Measurements from ENCODE around the gene BTNL9.

Gene BTNL9

GRCh38 chr5:181050016-181050415, 9.9 kb downstream of the BTNL9 start:
- H3K4me3 ChIP-seq (ENCODE audit: low read depth, low read length) = no peak overlapping the region
- H3K79me1 ChIP-seq (ENCODE audit: low read length) = no peaks in the 10 kb centered on the region
- WGBS (ENCODE audit: extremely low coverage, insufficient coverage, insufficient read length) = no CpG with 5 or more reads among the region's 5 CpGs
- peaks cover 7% of the 10 kb centered on the region for H3K9me3 ChIP-seq (ENCODE audit: insufficient read depth, low read depth, low read length)
- H3K4me1 ChIP-seq (ENCODE audit: control insufficient read depth in 1 of 2, insufficient read depth in 2 of 2, low read length in 2 of 2) = peaks cover 8 to 9% of the 10 kb centered on the region in 2 experiments
- no peak overlapping the region for H2AFZ ChIP-seq (ENCODE audit: insufficient read depth, low read length, poor library complexity)
- no peak for DNase-seq
- no peak overlapping the region for H3K27ac ChIP-seq (ENCODE audit: low read depth, low read length)
- no peaks in the 10 kb centered on the region for H3K36me3 ChIP-seq (ENCODE audit: control insufficient read depth in 1 of 2, insufficient read depth in 2 of 2, low read length in 2 of 2)
- H4K8ac ChIP-seq (ENCODE audit: low read depth, low read length) = no peak overlapping the region
- H3K14ac ChIP-seq (ENCODE audit: low read length) = no peak overlapping the region
- H4K12ac ChIP-seq (ENCODE audit: low read depth, low read length) = no peak overlapping the region
- no peak overlapping the region for H2BK5ac ChIP-seq (ENCODE audit: low read depth, low read length, poor library complexity)
- H3K27me3 ChIP-seq (ENCODE audit: insufficient read depth, low read length) = peaks cover 36% of the 10 kb centered on the region
- no peaks in the 10 kb centered on the region for H3K79me2 ChIP-seq (ENCODE audit: control insufficient read depth, insufficient read depth, low read length, poor library complexity)
- H2BK120ac ChIP-seq (ENCODE audit: insufficient read depth, low read length, poor library complexity) = no peak overlapping the region
- no peak overlapping the region for H3K18ac ChIP-seq (ENCODE audit: low read length)
- no peak overlapping the region for H3K9ac ChIP-seq (ENCODE audit: low read length)
- no peak overlapping the region for H2BK12ac ChIP-seq (ENCODE audit: low read length)
- H3K4me2 ChIP-seq (ENCODE audit: low read length) = no peak overlapping the region
- H3K23ac ChIP-seq (ENCODE audit: low read length) = no peak overlapping the region
- H4K91ac ChIP-seq (ENCODE audit: low read depth, low read length) = no peak overlapping the region
- H3K4ac ChIP-seq (ENCODE audit: low read depth, low read length) = no peak overlapping the region
- H2AK5ac ChIP-seq (ENCODE audit: low read length) = no peak overlapping the region

DNA sequence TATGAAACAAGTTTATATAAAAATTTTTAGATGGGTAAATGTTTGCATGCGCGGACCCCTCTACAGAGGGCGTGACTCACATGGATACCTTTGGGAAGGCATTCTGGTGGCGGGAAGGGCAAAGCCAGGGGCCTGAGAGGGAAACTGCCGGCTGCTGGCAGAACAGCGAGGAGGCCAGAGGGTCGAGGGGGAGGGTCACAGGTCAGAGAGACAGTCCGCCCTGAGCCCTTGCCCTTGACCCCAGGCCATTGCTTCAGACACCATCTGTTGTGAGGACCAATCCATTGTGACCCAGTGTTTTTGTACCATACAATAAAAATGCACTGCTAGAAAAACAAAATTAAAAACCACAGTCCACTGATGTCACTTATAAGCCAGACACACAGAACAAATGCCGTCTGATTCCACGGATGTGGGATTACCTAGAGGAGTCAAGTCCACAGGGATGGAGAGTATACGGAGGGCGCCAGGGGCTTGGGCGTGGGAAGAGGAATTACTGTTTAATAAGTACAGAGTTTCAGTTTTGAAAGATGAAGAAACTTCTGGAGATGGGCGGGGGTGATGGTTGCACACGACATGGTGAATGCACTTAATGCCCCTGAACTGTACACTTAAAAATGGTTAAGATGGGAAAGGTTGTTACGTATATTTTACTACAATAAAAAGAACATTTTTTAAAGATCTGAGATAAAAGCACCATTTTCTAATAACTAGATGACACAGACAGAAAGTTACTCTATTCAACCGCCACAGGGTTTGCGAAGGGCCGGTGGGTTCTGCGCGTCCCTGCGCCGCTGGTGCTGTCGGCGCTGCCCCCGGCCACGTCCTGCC, 12.0 kb downstream of the BTNL9 start:
- H3K4me3 ChIP-seq (ENCODE audit: low read depth, low read length) = peak overlapping the region; percentile 37
- H3K9me3 ChIP-seq (ENCODE audit: insufficient read depth, low read depth, low read length) = peaks cover 6% of the 10 kb centered on the region
- H2BK120ac ChIP-seq (ENCODE audit: insufficient read depth, low read length, poor library complexity) = no peak overlapping the region
- peaks cover 42% of the 10 kb centered on the region for H3K27me3 ChIP-seq (ENCODE audit: insufficient read depth, low read length)
- H3K9ac ChIP-seq (ENCODE audit: low read length) = no peak overlapping the region
- H2BK5ac ChIP-seq (ENCODE audit: low read depth, low read length, poor library complexity) = no peak overlapping the region
- H3K27ac ChIP-seq (ENCODE audit: low read depth, low read length) = no peak overlapping the region
- no peaks in the 10 kb centered on the region for H3K79me1 ChIP-seq (ENCODE audit: low read length)
- H3K4me2 ChIP-seq (ENCODE audit: low read length) = peak overlapping the region; percentile 59
- peaks cover 8 to 9% of the 10 kb centered on the region in 2 experiments for H3K4me1 ChIP-seq (ENCODE audit: control insufficient read depth in 1 of 2, insufficient read depth in 2 of 2, low read length in 2 of 2)
- no peak overlapping the region for H4K91ac ChIP-seq (ENCODE audit: low read depth, low read length)
- no peak overlapping the region for H3K4ac ChIP-seq (ENCODE audit: low read depth, low read length)
- H3K79me2 ChIP-seq (ENCODE audit: control insufficient read depth, insufficient read depth, low read length, poor library complexity) = no peaks in the 10 kb centered on the region
- H2AK5ac ChIP-seq (ENCODE audit: low read length) = no peak overlapping the region
- no peak overlapping the region for H4K12ac ChIP-seq (ENCODE audit: low read depth, low read length)
- H3K23ac ChIP-seq (ENCODE audit: low read length) = no peak overlapping the region
- no peaks in the 10 kb centered on the region for H3K36me3 ChIP-seq (ENCODE audit: control insufficient read depth in 1 of 2, insufficient read depth in 2 of 2, low read length in 2 of 2)
- DNase-seq = no peak
- no CpG with 5 or more reads among the region's 27 CpGs for WGBS (ENCODE audit: extremely low coverage, insufficient coverage, insufficient read length)
- H2AFZ ChIP-seq (ENCODE audit: insufficient read depth, low read length, poor library complexity) = peak overlapping the region; percentile 37
- H2BK12ac ChIP-seq (ENCODE audit: low read length) = no peak overlapping the region
- H3K14ac ChIP-seq (ENCODE audit: low read length) = no peak overlapping the region
- H4K8ac ChIP-seq (ENCODE audit: low read depth, low read length) = no peak overlapping the region
- H3K18ac ChIP-seq (ENCODE audit: low read length) = no peak overlapping the region

- no peak overlapping the region for H3K4ac ChIP-seq (ENCODE audit: low read depth, low read length)
- no peak overlapping the region for H4K91ac ChIP-seq (ENCODE audit: low read depth, low read length)
- no peak overlapping the region for H3K23ac ChIP-seq (ENCODE audit: low read length)
Measured at GRCh38 chr5:181052672-181053487, 12.8 kb downstream of the BTNL9 start.

GRCh38 chr5:181053488-181054121, 13.5 kb downstream of the BTNL9 start:
- no peak overlapping the region for H3K9ac ChIP-seq (ENCODE audit: low read length)
- no CpG with 5 or more reads among the region's 45 CpGs for WGBS (ENCODE audit: extremely low coverage, insufficient coverage, insufficient read length)
- H3K36me3 ChIP-seq (ENCODE audit: control insufficient read depth in 1 of 2, insufficient read depth in 2 of 2, low read length in 2 of 2) = no peaks in the 10 kb centered on the region
- H3K4me3 ChIP-seq (ENCODE audit: low read depth, low read length) = peak overlapping the region; percentile 71
- H4K8ac ChIP-seq (ENCODE audit: low read depth, low read length) = no peak overlapping the region
- H2AK5ac ChIP-seq (ENCODE audit: low read length) = no peak overlapping the region
- H3K79me1 ChIP-seq (ENCODE audit: low read length) = no peaks in the 10 kb centered on the region
- H4K91ac ChIP-seq (ENCODE audit: low read depth, low read length) = no peak overlapping the region
- H2AFZ ChIP-seq (ENCODE audit: insufficient read depth, low read length, poor library complexity) = peak overlapping the region; percentile 58
- no peak overlapping the region for H2BK120ac ChIP-seq (ENCODE audit: insufficient read depth, low read length, poor library complexity)
- no peak overlapping the region for H3K4ac ChIP-seq (ENCODE audit: low read depth, low read length)
- peaks cover 6% of the 10 kb centered on the region for H3K9me3 ChIP-seq (ENCODE audit: insufficient read depth, low read depth, low read length)
- H3K27ac ChIP-seq (ENCODE audit: low read depth, low read length) = no peak overlapping the region
- H2BK12ac ChIP-seq (ENCODE audit: low read length) = no peak overlapping the region
- peaks cover 8 to 9% of the 10 kb centered on the region in 2 experiments for H3K4me1 ChIP-seq (ENCODE audit: control insufficient read depth in 1 of 2, insufficient read depth in 2 of 2, low read length in 2 of 2)
- H4K12ac ChIP-seq (ENCODE audit: low read depth, low read length) = no peak overlapping the region
- H2BK5ac ChIP-seq (ENCODE audit: low read depth, low read length, poor library complexity) = no peak overlapping the region
- no peak overlapping the region for H3K23ac ChIP-seq (ENCODE audit: low read length)
- H3K27me3 ChIP-seq (ENCODE audit: insufficient read depth, low read length) = peaks cover 52% of the 10 kb centered on the region
- DNase-seq = no peak
- H3K14ac ChIP-seq (ENCODE audit: low read length) = no peak overlapping the region
- H3K4me2 ChIP-seq (ENCODE audit: low read length) = peak overlapping the region; percentile 72
- H3K18ac ChIP-seq (ENCODE audit: low read length) = no peak overlapping the region
- H3K79me2 ChIP-seq (ENCODE audit: control insufficient read depth, insufficient read depth, low read length, poor library complexity) = no peaks in the 10 kb centered on the region

More at GRCh38 chr5:181052672-181053487, 12.8 kb downstream of the BTNL9 start:
- H2AFZ ChIP-seq (ENCODE audit: insufficient read depth, low read length, poor library complexity) = peak overlapping the region; percentile 58
- H3K79me2 ChIP-seq (ENCODE audit: control insufficient read depth, insufficient read depth, low read length, poor library complexity) = no peaks in the 10 kb centered on the region
- H3K36me3 ChIP-seq (ENCODE audit: control insufficient read depth in 1 of 2, insufficient read depth in 2 of 2, low read length in 2 of 2) = no peaks in the 10 kb centered on the region
- peak overlapping the region; percentile 72 for H3K4me2 ChIP-seq (ENCODE audit: low read length)
- no CpG with 5 or more reads among the region's 120 CpGs for WGBS (ENCODE audit: extremely low coverage, insufficient coverage, insufficient read length)
- peaks cover 46% of the 10 kb centered on the region for H3K27me3 ChIP-seq (ENCODE audit: insufficient read depth, low read length)
- H3K4me3 ChIP-seq (ENCODE audit: low read depth, low read length) = peak overlapping the region; percentile 71
- H3K9ac ChIP-seq (ENCODE audit: low read length) = no peak overlapping the region
- H2BK12ac ChIP-seq (ENCODE audit: low read length) = no peak overlapping the region
- H4K12ac ChIP-seq (ENCODE audit: low read depth, low read length) = no peak overlapping the region
- H4K8ac ChIP-seq (ENCODE audit: low read depth, low read length) = no peak overlapping the region
- peaks cover 6% of the 10 kb centered on the region for H3K9me3 ChIP-seq (ENCODE audit: insufficient read depth, low read depth, low read length)
- no peak overlapping the region for H2BK5ac ChIP-seq (ENCODE audit: low read depth, low read length, poor library complexity)
- H3K14ac ChIP-seq (ENCODE audit: low read length) = no peak overlapping the region
- no peak overlapping the region for H3K27ac ChIP-seq (ENCODE audit: low read depth, low read length)
- H3K4me1 ChIP-seq (ENCODE audit: control insufficient read depth in 1 of 2, insufficient read depth in 2 of 2, low read length in 2 of 2) = peaks cover 8 to 9% of the 10 kb centered on the region in 2 experiments
- H3K79me1 ChIP-seq (ENCODE audit: low read length) = no peaks in the 10 kb centered on the region
- no peak overlapping the region for H2AK5ac ChIP-seq (ENCODE audit: low read length)
- no peak overlapping the region for H3K18ac ChIP-seq (ENCODE audit: low read length)
- peak in 1 of 2 donors; percentile 5 for DNase-seq
- no peak overlapping the region for H2BK120ac ChIP-seq (ENCODE audit: insufficient read depth, low read length, poor library complexity)

All from trophoblast cell (in vitro differentiated cells and primary cell).